Activated naive CD4-positive, alpha-beta T cell treated with anti-CD3 and anti-CD28 coated beads, Interleukin-2, amount 10 ng/mL, durations not matched to agents 7 days and 5 days (primary cell): ENCODE measurements around the gene TINAG.

Source experiments
- CTCF ChIA-PET: fragments of 350-600 bp; sonication (Branson Sonifier 250); formaldehyde crosslinking; loops from one replicate; lab custom pipeline; 2021; ENCODE audit warnings: antibody characterized with exemption; lab: Charles Lee
- DNase-seq: peaks from one replicate; pipeline ENCODE4 v3.0.0-alpha.2; 2020
- H3K27ac Mint-ChIP-seq: one replicate; pipeline ENCODE4 v1.8.0; 2021; ENCODE audit warnings: mild to moderate bottlenecking, moderate library complexity, mixed read lengths
- H3K27me3 Mint-ChIP-seq: one replicate; pipeline ENCODE4 v1.8.0; 2021; ENCODE audit warnings: mild to moderate bottlenecking, mixed read lengths
- H3K36me3 Mint-ChIP-seq: one replicate; pipeline ENCODE4 v1.8.0; 2021; ENCODE audit warnings: mixed read lengths
- H3K4me1 Mint-ChIP-seq: one replicate; pipeline ENCODE4 v1.8.0; 2021; ENCODE audit warnings: mixed read lengths
- H3K4me3 Mint-ChIP-seq: one replicate; pipeline ENCODE4 v1.8.0; 2021; ENCODE audit warnings: mild to moderate bottlenecking, moderate library complexity, mixed read lengths
- H3K9me3 Mint-ChIP-seq: one replicate; pipeline ENCODE4 v1.8.0; 2021; ENCODE audit warnings: mixed read lengths

Gene TINAG

DNA sequence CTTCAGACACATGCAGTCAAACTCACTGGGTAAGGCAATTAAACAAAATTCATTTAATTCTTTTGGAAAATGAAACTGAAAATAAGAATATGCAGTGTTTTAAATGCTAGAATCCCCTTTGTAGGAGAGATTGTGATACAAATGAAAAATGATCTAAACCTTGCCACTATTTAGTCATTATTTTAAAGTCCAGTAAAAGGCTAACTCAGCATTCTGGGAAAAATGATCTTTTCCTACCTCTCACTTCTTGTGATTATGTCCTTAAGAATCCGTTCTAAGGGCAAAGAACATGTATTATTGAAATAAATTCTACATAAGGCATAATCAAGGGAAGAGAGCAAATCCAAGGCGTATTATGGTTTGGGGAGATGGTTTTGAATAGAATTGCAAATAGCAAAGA is 46.4 kb downstream of the TINAG start:
- no peak for DNase-seq
- Mint-ChIP-seq H3K36me3 (no peaks in the 10 kb centered on the region), H3K9me3 (no peaks in the 10 kb centered on the region), H3K27me3 (no peaks in the 10 kb centered on the region), H3K27ac (no peak overlapping the region), H3K4me1 (no peaks in the 10 kb centered on the region), H3K4me3 (no peak overlapping the region)
- CTCF ChIA-PET: no interaction called here

DNA sequence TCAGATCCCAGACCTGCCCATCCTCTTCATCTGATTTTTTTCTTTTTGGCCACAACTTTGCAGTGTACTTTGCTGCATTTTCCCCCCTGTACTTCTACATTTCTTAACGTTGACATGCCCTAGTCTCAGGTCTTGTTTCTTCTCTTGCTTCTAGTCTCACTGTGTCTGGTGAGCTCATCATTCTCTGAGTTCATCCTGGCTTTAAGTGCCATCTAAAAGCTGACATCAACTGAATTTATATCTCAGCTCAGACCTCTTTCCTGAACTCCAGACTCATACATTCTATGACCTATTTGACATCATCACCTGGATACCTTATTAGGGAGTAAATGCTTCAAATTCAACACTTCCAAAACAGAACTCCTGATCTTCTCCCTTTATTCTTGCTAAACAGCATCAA is 48.9 kb downstream of the TINAG start:
- H3K4me3 Mint-ChIP-seq: no peak overlapping the region
- H3K36me3 Mint-ChIP-seq: no peaks in the 10 kb centered on the region
- no peaks in the 10 kb centered on the region for H3K27me3 Mint-ChIP-seq

DNA sequence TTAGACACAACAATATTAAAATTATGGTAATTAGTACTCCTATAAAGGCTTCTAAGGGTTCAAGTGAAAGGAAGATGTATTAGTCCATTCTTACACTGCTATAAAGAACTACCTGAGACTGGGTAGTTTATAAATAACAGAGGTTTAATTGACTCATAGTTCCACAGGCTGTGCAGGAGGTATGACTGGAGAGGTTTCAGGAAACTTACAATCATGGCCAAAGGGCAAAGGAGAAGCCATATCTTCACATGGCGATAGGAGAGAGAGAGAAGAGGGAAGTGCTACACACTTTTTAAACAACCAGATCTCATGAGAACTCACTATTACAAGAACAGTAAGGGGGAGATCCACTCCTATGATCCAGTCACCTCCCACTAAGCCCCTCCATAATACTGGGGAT is 52.9 kb downstream of the TINAG start:
- no peaks in the 10 kb centered on the region for H3K36me3 Mint-ChIP-seq
- CTCF ChIA-PET: no interaction called here
- H3K4me3 Mint-ChIP-seq: no peak overlapping the region
- no peaks in the 10 kb centered on the region for H3K9me3 Mint-ChIP-seq
- no peak overlapping the region for H3K27ac Mint-ChIP-seq
- no peak for DNase-seq
- no peaks in the 10 kb centered on the region for H3K27me3 Mint-ChIP-seq
- no peaks in the 10 kb centered on the region for H3K4me1 Mint-ChIP-seq

More for the DNA sequence above, 48.9 kb downstream of the TINAG start:
- Mint-ChIP-seq H3K4me1 (no peaks in the 10 kb centered on the region), H3K27ac (no peak overlapping the region), H3K9me3 (no peaks in the 10 kb centered on the region)
- no peak for DNase-seq
- CTCF ChIA-PET: no interaction called here

DNA sequence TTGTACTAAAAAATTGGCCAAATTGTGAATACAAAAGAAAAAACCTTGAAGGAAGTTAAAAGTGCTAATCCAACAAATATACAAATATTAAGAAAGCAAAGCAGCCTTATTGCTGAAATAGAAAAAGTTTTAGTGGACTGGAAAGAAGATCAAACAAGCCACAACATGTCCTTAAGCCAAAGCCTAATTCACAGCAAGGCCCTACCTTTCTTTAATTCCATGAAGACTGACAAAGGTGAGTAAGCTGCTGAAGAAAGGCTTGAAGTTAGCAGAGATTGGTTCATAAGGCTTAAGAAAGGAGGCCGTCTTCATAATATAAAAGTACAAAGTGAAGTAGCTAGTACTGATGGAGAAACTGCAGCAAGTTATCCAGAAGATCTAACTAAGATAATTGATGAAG is 53.5 kb downstream of the TINAG start:
- H3K27ac Mint-ChIP-seq: no peak overlapping the region
- DNase-seq: no peak
- no peaks in the 10 kb centered on the region for H3K9me3 Mint-ChIP-seq
- H3K36me3 Mint-ChIP-seq: no peaks in the 10 kb centered on the region
- H3K4me1 Mint-ChIP-seq: no peaks in the 10 kb centered on the region
- CTCF ChIA-PET: no interaction called here
- H3K4me3 Mint-ChIP-seq: no peak overlapping the region
- H3K27me3 Mint-ChIP-seq: no peaks in the 10 kb centered on the region

DNA sequence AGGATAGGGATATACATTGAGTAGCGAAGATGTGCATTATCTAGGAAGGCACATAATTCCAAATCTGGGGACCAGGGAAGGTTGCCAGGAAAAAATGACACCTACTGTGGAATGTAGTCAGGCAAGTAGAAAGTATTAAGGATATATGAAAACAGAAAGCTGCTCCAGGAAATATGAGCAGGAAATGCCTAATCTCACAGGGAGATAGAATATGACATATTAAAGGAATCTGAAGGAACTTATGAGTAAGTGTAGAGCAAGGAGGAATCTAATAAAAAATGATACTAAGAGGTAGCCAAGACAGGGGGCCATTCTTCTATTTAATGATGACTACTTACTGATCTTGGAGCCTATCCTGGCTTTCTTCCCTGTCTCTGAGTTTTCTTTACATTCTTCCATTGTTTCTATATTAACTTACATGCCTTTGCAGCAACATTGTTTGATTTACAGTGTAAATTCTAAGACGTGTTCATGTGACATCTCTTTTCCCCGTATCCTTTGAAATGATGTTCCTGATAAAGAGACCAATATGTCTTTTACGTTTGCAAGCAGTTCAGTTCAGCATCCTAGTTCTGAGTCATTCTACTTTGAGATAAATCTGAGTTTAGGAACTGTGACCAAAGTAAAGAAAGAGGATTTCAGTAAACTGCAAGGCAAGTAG is 58.6 kb downstream of the TINAG start:
- Mint-ChIP-seq H3K4me1 (no peaks in the 10 kb centered on the region), H3K36me3 (no peaks in the 10 kb centered on the region), H3K9me3 (no peaks in the 10 kb centered on the region), H3K4me3 (no peak overlapping the region), H3K27me3 (no peaks in the 10 kb centered on the region), H3K27ac (no peak overlapping the region)
- CTCF ChIA-PET: no interaction called here
- no peak for DNase-seq

DNA sequence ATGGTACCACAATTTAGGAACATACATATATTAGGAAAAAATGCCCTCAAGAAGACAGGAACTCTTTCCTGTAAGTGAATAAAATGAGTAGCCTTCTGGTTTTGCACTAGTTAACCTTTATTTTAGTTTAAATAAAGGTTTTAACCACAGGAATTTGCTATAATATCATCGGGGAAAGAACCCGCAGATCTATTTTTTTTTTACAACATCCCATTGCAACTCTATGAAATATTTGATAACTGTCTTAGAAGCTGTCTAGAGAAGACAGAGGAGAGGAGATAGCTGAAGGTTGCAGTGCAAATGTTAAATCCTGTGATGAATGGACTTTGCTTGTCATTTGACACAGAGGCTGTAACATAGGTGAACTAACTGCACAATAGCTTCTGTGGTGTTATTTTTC is 69.5 kb downstream of the TINAG start:
- no peak overlapping the region for H3K27ac Mint-ChIP-seq

DNA sequence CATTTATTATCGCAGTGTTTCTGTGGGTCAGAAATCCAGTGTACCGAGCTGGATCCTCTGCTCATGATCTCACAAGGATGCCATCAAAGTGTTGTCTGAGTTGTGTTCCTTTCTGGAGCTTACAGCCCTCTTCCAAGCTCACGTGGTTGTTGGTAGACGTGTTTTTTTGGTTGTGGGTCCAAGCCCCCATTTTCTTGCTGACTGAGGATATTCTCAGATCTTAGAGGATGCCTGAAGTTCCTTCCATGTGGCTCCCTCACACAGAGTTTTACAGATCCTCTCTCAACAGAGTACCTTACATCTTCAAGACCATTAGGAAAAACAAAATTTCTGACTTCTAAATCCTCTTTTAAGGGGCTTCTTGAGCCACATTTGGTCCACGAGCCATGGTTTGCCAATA is 78.1 kb downstream of the TINAG start:
- CTCF ChIA-PET: no interaction called here
- Mint-ChIP-seq H3K27me3 (no peaks in the 10 kb centered on the region), H3K4me3 (no peak overlapping the region), H3K36me3 (no peaks in the 10 kb centered on the region), H3K9me3 (peaks cover 5% of the 10 kb centered on the region), H3K27ac (no peak overlapping the region), H3K4me1 (no peaks in the 10 kb centered on the region)
- no peak for DNase-seq

More for the DNA sequence above, 69.5 kb downstream of the TINAG start:
- H3K4me1 Mint-ChIP-seq: no peaks in the 10 kb centered on the region
- no peaks in the 10 kb centered on the region for H3K27me3 Mint-ChIP-seq
- no peak for DNase-seq
- no peaks in the 10 kb centered on the region for H3K9me3 Mint-ChIP-seq
- H3K36me3 Mint-ChIP-seq: no peaks in the 10 kb centered on the region
- CTCF ChIA-PET: no interaction called here
- H3K4me3 Mint-ChIP-seq: no peak overlapping the region

DNA sequence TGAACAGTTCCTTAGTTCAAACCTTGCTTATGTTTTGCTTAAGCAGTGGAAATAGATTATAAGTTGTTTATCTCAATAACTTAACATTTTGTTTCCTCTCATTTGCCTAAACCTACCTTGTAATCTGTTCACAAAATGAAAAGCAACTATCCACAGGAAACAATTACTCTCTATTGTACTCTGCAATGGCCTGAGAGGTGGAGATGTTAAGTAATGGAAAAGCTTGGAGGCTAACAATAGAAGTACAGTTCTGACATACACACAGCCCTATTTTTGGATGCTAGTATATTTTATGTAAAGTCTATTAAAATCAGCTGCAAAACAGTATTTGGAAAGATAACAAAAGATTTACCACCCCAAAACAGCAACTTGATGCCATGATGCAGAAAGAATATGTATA is 82.1 kb downstream of the TINAG start:
- H3K36me3 Mint-ChIP-seq: no peaks in the 10 kb centered on the region
- H3K9me3 Mint-ChIP-seq: peaks cover 11% of the 10 kb centered on the region
- no peaks in the 10 kb centered on the region for H3K4me1 Mint-ChIP-seq
- H3K27me3 Mint-ChIP-seq: no peaks in the 10 kb centered on the region
- no peak for DNase-seq
- CTCF ChIA-PET: no interaction called here
- H3K4me3 Mint-ChIP-seq: no peak overlapping the region
- no peak overlapping the region for H3K27ac Mint-ChIP-seq

DNA sequence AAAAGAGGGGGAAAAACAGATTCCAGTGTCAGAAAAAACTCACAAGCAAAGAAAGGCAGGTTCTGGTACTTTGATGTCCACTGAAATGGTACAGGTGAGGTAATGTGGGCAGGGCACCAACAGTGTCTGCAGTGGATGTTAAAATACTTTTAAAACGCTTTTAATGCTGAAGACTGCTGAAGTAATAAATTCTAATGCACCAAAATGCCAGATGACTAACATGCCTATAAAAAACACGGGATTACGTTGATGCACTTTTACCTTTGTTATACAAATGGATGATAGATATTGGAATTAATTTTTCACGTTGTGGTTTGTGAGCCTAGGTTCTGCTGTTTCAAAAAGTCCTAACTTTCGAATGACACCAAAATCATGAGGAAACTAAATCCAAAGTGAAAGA is 83.3 kb downstream of the TINAG start:
- Mint-ChIP-seq H3K9me3 (peaks cover 8% of the 10 kb centered on the region), H3K36me3 (no peaks in the 10 kb centered on the region), H3K4me3 (no peak overlapping the region), H3K27me3 (no peaks in the 10 kb centered on the region), H3K4me1 (no peaks in the 10 kb centered on the region), H3K27ac (no peak overlapping the region)
- CTCF ChIA-PET: no interaction called here
- no peak for DNase-seq

DNA sequence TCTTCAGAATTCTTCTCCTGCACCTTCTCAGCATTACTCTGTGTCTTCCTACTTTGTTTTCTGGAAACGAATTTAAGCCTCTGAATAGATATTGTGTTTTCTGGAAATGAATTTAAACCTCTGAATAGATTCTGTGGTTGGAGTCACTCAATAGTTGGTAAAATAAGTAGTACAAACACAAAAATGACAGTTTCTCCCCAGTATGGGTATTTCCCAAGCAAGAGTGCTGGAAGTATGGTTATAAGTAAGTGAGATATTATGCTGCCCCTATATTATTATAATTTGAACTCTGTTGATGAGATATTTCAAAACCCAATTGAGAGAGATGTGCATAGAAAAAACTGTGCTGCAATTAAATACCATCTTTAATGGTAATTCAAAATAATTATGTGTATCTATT is 94.9 kb downstream of the TINAG start:
- H3K4me3 Mint-ChIP-seq: no peak overlapping the region
- no peak overlapping the region for H3K27ac Mint-ChIP-seq
- no peaks in the 10 kb centered on the region for H3K27me3 Mint-ChIP-seq
- no peaks in the 10 kb centered on the region for H3K4me1 Mint-ChIP-seq
- DNase-seq: no peak
- H3K9me3 Mint-ChIP-seq: peaks cover 2% of the 10 kb centered on the region
- no peaks in the 10 kb centered on the region for H3K36me3 Mint-ChIP-seq
- CTCF ChIA-PET: no interaction called here

DNA sequence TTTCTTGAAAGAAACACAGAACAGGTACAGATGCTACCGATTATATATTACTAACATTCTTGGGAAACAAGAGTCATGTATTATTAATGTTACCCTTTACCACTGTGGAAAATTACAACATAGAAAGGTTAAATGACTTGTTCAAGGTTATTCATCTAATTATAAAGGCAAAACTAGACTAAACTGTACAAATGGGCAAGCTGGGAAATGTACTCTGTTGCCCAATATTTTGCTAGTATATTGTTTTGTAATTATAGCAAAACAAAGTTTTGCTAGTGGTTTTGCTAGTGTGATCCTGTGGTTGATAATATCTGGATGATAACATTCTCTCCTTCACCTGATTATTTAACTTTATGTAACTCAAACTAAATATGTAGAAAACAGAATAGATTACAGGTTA is 96.5 kb downstream of the TINAG start:
- Mint-ChIP-seq H3K9me3 (peaks cover 2% of the 10 kb centered on the region), H3K27me3 (no peaks in the 10 kb centered on the region), H3K4me1 (no peaks in the 10 kb centered on the region), H3K27ac (no peak overlapping the region), H3K36me3 (no peaks in the 10 kb centered on the region), H3K4me3 (no peak overlapping the region)
- CTCF ChIA-PET: no interaction called here
- DNase-seq: no peak

DNA sequence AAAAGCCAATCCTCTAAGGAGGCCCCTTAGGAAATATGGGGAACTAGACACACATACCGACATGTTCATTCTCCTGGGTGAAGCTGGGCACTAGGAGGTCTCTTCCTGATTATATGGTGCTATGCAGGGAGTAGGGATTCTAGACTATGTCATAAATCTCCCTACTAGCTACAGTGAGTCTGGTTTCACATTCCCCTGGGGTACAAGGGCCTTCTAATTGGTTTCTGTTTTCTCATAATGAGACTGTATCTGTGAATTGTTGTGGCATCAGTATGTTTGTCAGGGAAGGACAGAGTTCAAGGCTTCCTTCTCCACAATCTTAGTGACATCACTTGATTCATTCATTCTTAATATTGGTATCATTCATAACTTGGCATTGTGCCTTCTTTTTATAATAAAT is 103.5 kb downstream of the TINAG start:
- H3K4me3 Mint-ChIP-seq: no peak overlapping the region
- H3K27ac Mint-ChIP-seq: no peak overlapping the region
- CTCF ChIA-PET: no interaction called here
- H3K27me3 Mint-ChIP-seq: no peaks in the 10 kb centered on the region
- DNase-seq: no peak
- no peaks in the 10 kb centered on the region for H3K9me3 Mint-ChIP-seq
- H3K4me1 Mint-ChIP-seq: no peaks in the 10 kb centered on the region
- H3K36me3 Mint-ChIP-seq: no peaks in the 10 kb centered on the region

DNA sequence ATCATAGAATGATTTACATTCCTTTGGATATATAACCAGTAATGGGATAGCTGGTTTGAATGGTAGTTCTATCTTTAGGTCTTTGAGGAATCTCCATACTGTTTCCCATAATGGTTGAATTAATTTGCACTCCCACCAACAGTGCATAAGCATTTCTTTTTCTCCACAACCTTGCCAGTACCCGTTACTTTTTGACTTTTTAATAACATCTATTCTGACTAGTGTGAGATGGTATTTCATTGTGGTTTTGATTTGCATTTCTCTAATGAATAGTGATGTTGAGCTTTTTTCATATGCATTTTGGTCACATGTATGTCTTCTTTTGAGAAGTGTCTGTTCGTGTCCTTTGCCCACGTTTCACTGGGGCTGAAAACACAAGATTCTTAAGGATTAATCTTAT is 107.3 kb downstream of the TINAG start:
- CTCF ChIA-PET: no interaction called here
- peaks cover 2% of the 10 kb centered on the region for H3K9me3 Mint-ChIP-seq
- H3K27ac Mint-ChIP-seq: no peak overlapping the region
- no peak for DNase-seq
- H3K36me3 Mint-ChIP-seq: no peaks in the 10 kb centered on the region
- H3K27me3 Mint-ChIP-seq: no peaks in the 10 kb centered on the region
- no peaks in the 10 kb centered on the region for H3K4me1 Mint-ChIP-seq
- H3K4me3 Mint-ChIP-seq: no peak overlapping the region

DNA sequence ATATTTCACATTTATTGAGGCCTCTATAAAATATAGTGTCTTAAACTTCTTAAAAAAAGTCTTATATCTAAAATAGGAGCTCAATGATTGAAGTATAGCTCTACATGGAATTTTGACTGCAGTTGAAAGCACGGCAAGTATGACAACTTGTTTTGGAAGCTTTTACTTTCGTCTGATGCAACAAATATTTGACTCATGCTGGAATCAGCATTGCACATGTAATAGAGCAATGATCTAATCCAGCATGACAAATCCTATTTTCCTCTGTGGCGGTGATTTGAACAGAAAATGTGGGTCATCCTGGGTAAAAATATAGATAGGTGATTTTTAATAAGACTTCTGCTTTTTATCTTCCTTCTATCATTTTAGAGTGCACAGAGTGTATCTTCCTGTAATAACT is 111.6 kb downstream of the TINAG start:
- H3K27ac Mint-ChIP-seq: no peak overlapping the region
- CTCF ChIA-PET: no interaction called here
- DNase-seq: no peak

DNA sequence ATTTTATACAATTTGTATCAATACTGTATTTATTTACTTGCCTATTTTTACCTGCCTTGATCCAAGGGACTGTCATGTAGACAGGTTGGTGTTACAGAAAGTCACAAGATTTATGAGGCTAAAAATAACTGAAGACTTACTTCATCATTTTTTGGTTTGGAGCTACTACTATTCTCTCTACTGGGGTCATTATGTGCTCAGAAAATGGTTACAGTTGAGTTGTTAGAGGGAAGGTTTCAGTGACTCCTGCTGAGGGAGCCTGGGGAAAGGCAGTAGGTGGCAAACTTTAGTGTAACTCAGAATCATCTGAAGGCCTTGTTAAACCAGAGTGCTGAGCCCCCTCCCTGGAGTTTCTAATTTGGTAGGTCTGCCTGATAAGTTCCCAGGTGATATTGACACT is 118.8 kb downstream of the TINAG start:
- no peaks in the 10 kb centered on the region for H3K36me3 Mint-ChIP-seq
- H3K4me1 Mint-ChIP-seq: no peaks in the 10 kb centered on the region
- H3K4me3 Mint-ChIP-seq: no peak overlapping the region
- H3K27me3 Mint-ChIP-seq: no peaks in the 10 kb centered on the region
- CTCF ChIA-PET: no interaction called here
- no peak overlapping the region for H3K27ac Mint-ChIP-seq
- no peak for DNase-seq
- peaks cover 3% of the 10 kb centered on the region for H3K9me3 Mint-ChIP-seq

More for the DNA sequence above, 111.6 kb downstream of the TINAG start:
- Mint-ChIP-seq H3K36me3 (no peaks in the 10 kb centered on the region), H3K9me3 (peaks cover 3% of the 10 kb centered on the region), H3K4me3 (no peak overlapping the region), H3K27me3 (no peaks in the 10 kb centered on the region), H3K4me1 (no peaks in the 10 kb centered on the region)
